Measurements from ENCODE around the gene CACNG6. TPM values are rescaled to one million over a fixed set of nuclear protein-coding genes. Genes with fewer than 3 reads are reported as not detected.

The CACNG6 gene
- total and polyA plus RNA-seq, 10 of the 15 experiments (the other 5 are each of a cell fraction or from before 2014, with no cell fraction given), result 0.07 TPM; not detected in 9

DNA sequence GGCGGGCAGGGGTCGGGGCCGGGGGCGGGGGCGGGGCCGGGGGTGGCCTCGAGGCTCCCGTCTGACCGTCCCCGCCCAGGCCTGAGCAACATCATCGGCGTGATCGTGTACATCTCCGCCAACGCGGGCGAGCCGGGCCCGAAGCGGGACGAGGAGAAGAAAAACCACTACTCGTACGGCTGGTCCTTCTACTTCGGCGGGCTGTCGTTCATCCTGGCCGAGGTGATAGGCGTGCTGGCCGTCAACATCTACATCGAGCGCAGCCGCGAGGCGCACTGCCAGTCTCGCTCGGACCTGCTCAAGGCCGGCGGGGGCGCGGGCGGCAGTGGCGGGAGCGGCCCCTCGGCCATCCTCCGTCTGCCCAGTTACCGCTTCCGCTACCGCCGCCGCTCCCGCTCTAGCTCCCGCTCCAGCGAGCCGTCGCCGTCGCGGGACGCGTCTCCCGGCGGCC, 9.4 kb upstream of the CACNG6 start:
- Histone ChIP-seq H3K9ac (ENCODE audit: control insufficient read depth, insufficient read depth, low read length) (no peak overlapping the region), H3K9me3 (replicated peaks; ENCODE audit: control insufficient read depth, insufficient read depth, low read length) (no peaks in the 10 kb centered on the region; the same call in 1 of the 3 replicates), H3K79me2 (ENCODE audit: control insufficient read depth, insufficient read depth, low read length) (no peaks in the 10 kb centered on the region), H3K36me3 (ENCODE audit: control insufficient read depth in 2 of 2, insufficient read depth in 2 of 2, low read length in 1 of 2) (no peaks in the 10 kb centered on the region), H3K4me1 (ENCODE audit: control insufficient read depth, insufficient read depth, low read length) (no peaks in the 10 kb centered on the region), H2AFZ (ENCODE audit: control insufficient read depth, low read depth, low read length) (no peak overlapping the region), H3K27me3 (replicated peaks in 1 of 2; ENCODE audit: control insufficient read depth in 2 of 2, insufficient read depth in 2 of 2, low read length in 1 of 2) (no peaks in the 10 kb centered on the region), H4K20me1 (ENCODE audit: control insufficient read depth, insufficient read depth) (no peaks in the 10 kb centered on the region), H3K4me3 (no peak overlapping the region), H3K4me2 (ENCODE audit: control insufficient read depth, insufficient read depth) (no peak overlapping the region), H3K27ac (ENCODE audit: control insufficient read depth, insufficient read depth) (no peak overlapping the region)
- in situ Hi-C loops (cut with MboI) (no loop called here), intact Hi-C loops (cut with micrococcal nuclease; ENCODE audit: unreplicated experiment) (no loop called here)
- POLR2A ChIA-PET, result no interaction called here
- 53% methylated on average over 37 of the region's 62 CpGs for WGBS (ENCODE audit: insufficient coverage, insufficient replicate concordance, low lambda C conversion rate, missing lambda C conversion rate)
- ATAC-seq, result no peak
- no peak for DNase-seq (ENCODE audit: low read depth, low spot score)
- no peak for FAIRE-seq
- CTCF ChIA-PET, result no interaction called here
- TF ChIP-seq NRF1 (conservative IDR thresholded peaks at IDR 0.05; ENCODE audit: low read depth, low read length), result no peak
- TF ChIP-seq, protein P1, sequence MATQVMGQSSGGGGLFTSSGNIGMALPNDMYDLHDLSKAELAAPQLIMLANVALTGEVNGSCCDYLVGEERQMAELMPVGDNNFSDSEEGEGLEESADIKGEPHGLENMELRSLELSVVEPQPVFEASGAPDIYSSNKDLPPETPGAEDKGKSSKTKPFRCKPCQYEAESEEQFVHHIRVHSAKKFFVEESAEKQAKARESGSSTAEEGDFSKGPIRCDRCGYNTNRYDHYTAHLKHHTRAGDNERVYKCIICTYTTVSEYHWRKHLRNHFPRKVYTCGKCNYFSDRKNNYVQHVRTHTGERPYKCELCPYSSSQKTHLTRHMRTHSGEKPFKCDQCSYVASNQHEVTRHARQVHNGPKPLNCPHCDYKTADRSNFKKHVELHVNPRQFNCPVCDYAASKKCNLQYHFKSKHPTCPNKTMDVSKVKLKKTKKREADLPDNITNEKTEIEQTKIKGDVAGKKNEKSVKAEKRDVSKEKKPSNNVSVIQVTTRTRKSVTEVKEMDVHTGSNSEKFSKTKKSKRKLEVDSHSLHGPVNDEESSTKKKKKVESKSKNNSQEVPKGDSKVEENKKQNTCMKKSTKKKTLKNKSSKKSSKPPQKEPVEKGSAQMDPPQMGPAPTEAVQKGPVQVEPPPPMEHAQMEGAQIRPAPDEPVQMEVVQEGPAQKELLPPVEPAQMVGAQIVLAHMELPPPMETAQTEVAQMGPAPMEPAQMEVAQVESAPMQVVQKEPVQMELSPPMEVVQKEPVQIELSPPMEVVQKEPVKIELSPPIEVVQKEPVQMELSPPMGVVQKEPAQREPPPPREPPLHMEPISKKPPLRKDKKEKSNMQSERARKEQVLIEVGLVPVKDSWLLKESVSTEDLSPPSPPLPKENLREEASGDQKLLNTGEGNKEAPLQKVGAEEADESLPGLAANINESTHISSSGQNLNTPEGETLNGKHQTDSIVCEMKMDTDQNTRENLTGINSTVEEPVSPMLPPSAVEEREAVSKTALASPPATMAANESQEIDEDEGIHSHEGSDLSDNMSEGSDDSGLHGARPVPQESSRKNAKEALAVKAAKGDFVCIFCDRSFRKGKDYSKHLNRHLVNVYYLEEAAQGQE (IDR thresholded peaks at IDR 0.05; ENCODE audit: low read depth, low read length), result no peak
- TF ChIP-seq SMAD5 (IDR thresholded peaks at IDR 0.05; ENCODE audit: low read depth), result no peak
- no peak for TF ChIP-seq NFYB (IDR thresholded peaks at IDR 0.05; ENCODE audit: insufficient read depth, low read depth, low read length)
- TF ChIP-seq, protein P2, sequence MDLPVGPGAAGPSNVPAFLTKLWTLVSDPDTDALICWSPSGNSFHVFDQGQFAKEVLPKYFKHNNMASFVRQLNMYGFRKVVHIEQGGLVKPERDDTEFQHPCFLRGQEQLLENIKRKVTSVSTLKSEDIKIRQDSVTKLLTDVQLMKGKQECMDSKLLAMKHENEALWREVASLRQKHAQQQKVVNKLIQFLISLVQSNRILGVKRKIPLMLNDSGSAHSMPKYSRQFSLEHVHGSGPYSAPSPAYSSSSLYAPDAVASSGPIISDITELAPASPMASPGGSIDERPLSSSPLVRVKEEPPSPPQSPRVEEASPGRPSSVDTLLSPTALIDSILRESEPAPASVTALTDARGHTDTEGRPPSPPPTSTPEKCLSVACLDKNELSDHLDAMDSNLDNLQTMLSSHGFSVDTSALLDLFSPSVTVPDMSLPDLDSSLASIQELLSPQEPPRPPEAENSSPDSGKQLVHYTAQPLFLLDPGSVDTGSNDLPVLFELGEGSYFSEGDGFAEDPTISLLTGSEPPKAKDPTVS (IDR thresholded peaks at IDR 0.05; ENCODE audit: low read depth, low read length), result no peak
- TF ChIP-seq, protein P3, sequence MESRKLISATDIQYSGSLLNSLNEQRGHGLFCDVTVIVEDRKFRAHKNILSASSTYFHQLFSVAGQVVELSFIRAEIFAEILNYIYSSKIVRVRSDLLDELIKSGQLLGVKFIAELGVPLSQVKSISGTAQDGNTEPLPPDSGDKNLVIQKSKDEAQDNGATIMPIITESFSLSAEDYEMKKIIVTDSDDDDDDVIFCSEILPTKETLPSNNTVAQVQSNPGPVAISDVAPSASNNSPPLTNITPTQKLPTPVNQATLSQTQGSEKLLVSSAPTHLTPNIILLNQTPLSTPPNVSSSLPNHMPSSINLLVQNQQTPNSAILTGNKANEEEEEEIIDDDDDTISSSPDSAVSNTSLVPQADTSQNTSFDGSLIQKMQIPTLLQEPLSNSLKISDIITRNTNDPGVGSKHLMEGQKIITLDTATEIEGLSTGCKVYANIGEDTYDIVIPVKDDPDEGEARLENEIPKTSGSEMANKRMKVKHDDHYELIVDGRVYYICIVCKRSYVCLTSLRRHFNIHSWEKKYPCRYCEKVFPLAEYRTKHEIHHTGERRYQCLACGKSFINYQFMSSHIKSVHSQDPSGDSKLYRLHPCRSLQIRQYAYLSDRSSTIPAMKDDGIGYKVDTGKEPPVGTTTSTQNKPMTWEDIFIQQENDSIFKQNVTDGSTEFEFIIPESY (IDR thresholded peaks at IDR 0.05), result no peak
- TF ChIP-seq WRNIP1 (IDR thresholded peaks at IDR 0.05; ENCODE audit: borderline replicate concordance, low read depth, low read length), result no peak
- TF ChIP-seq JUNB (IDR thresholded peaks at IDR 0.05), result no peak
- TF ChIP-seq SIX5 (IDR thresholded peaks at IDR 0.05; ENCODE audit: low read depth, low read length, severe bottlenecking), result no peak
- TF ChIP-seq IRF4 (IDR thresholded peaks at IDR 0.05; ENCODE audit: low read depth, low read length), result no peak
- RAD21 ChIA-PET (ENCODE audit: unreplicated experiment), result no interaction called here
- SMC1A ChIA-PET (ENCODE audit: uncharacterized antibody, unreplicated experiment), result no interaction called here
- no TSS peak for BruUV-seq (replicated peaks)
